HepG2 (cell line): Measurements from ENCODE around the gene MSI2. TPM values are rescaled to one million over a fixed set of nuclear protein-coding genes. Genes with fewer than 3 reads are reported as not detected.

Experiments used
- ARID2 ChIP-seq: sonication (generic); formaldehyde crosslinking; IDR thresholded peaks from 2 replicates; pipeline ENCODE4 v1.8.1; 2022; ENCODE audit warnings: mild to moderate bottlenecking, missing genetic modification reagents, borderline replicate concordance
- ASH2L ChIP-seq: fragments of 300-600, 200-600 bp; sonication (generic); IDR thresholded peaks from 2 replicates; pipeline ENCODE4 v1.7.0; 2017; ENCODE audit warnings: low read depth, mild to moderate bottlenecking, moderate library complexity, mixed read lengths, low read length; ENCODE audit not compliant: insufficient read length
- DR1 ChIP-seq: sonication (generic); formaldehyde crosslinking; IDR thresholded peaks from 2 replicates; pipeline ENCODE4 v1.8.0; 2021; ENCODE audit warnings: mild to moderate bottlenecking, missing genetic modification reagents, inconsistent platforms
- ESRRA ChIP-seq: sonication (generic); formaldehyde crosslinking; IDR thresholded peaks from 2 replicates; pipeline ENCODE4 v1.5.1; 2020; ENCODE audit warnings: mild to moderate bottlenecking, low read depth, missing genetic modification reagents
- HMG20A ChIP-seq: IDR thresholded peaks from 2 replicates; pipeline ENCODE4 v1.6.1; 2016; ENCODE audit warnings: borderline replicate concordance
- MAF1 ChIP-seq: sonication (generic); formaldehyde crosslinking; IDR thresholded peaks from 2 replicates; pipeline ENCODE4 v1.5.0; 2020; ENCODE audit warnings: missing genetic modification reagents, borderline replicate concordance
- NKX3-1 ChIP-seq: sonication (generic); formaldehyde crosslinking; IDR thresholded peaks from 2 replicates; pipeline ENCODE4 v1.5.0; 2020; ENCODE audit warnings: missing genetic modification reagents
- PHF21A ChIP-seq: sonication (generic); formaldehyde crosslinking; IDR thresholded peaks from 2 replicates; pipeline ENCODE4 v1.5.0; 2020; ENCODE audit warnings: mild to moderate bottlenecking, missing genetic modification reagents
- POLR2A ChIP-seq, 2 experiments: IDR thresholded peaks; 2 replicates each; pipeline ENCODE4 v1.6.1; 2011; ENCODE audit warnings: low read depth in 2 of 2, low read length in 2 of 2, mild to moderate bottlenecking in 1 of 2, moderate library complexity in 1 of 2; ENCODE audit not compliant: insufficient read depth in 1 of 2
- SCMH1 ChIP-seq: sonication (generic); formaldehyde crosslinking; IDR thresholded peaks from 2 replicates; pipeline ENCODE4 v1.9.0; 2021; ENCODE audit warnings: missing genetic modification reagents, mild to moderate bottlenecking, borderline replicate concordance
- SMAD3 ChIP-seq: sonication (generic); formaldehyde crosslinking; IDR thresholded peaks from 2 replicates; pipeline ENCODE4 v1.4.0; 2020; ENCODE audit warnings: missing genetic modification reagents
- ZGPAT ChIP-seq: IDR thresholded peaks from 2 replicates; pipeline ENCODE4 v1.6.1; 2016; ENCODE audit warnings: mild to moderate bottlenecking
- ZNF557 ChIP-seq: sonication (generic); formaldehyde crosslinking; IDR thresholded peaks from 2 replicates; pipeline ENCODE4 v1.4.0; 2020; ENCODE audit warnings: missing genetic modification reagents
- polyA plus RNA-seq, 8 experiments: library from polyadenylated mRNA; depleted of rRNA in 3 of 8; stranded (reverse) in 7 of 8; unstranded in 1 of 8; fragments of >200 nt; fragmentation: Illumina TruSeq in 4 of 8; extraction: Trizol in 4 of 8; gene quantifications; 2 replicates each; pipeline versions ENCODE4 v1.2.1 to v1.2.3, GENCODE V29; 2011 to 2016; ENCODE audit warnings: low read depth in 4 of 8, missing spikeins in 1 of 8, mixed read lengths in 1 of 8; ENCODE audit not compliant: insufficient read depth in 1 of 8
- total RNA-seq, 5 experiments: library from RNA; depleted of rRNA; stranded (reverse); fragments of >200 nt; fragmentation: Illumina TruSeq; extraction: Trizol; gene quantifications; 2 replicates each; pipeline ENCODE4 v1.2.3, GENCODE V29; 2016; ENCODE audit warnings: low read depth in 1 of 5
- TF ChIP-seq, protein P1 (sequence below): sonication (generic); formaldehyde crosslinking; IDR thresholded peaks from 2 replicates; pipeline ENCODE4 v1.4.0; 2020; ENCODE audit warnings: missing genetic modification reagents
- TF ChIP-seq, protein P2 (sequence below): sonication (generic); formaldehyde crosslinking; IDR thresholded peaks from 2 replicates; pipeline ENCODE4 v1.4.0; 2020; ENCODE audit warnings: missing genetic modification reagents
- TF ChIP-seq, protein P3 (sequence below): sonication (generic); formaldehyde crosslinking; IDR thresholded peaks from 2 replicates; pipeline ENCODE4 v1.4.0; 2020; ENCODE audit warnings: missing genetic modification reagents
- TF ChIP-seq, protein P4 (sequence below): sonication (generic); formaldehyde crosslinking; IDR thresholded peaks from 2 replicates; pipeline ENCODE4 v1.8.0; 2022; ENCODE audit warnings: missing genetic modification reagents, mild to moderate bottlenecking, moderate library complexity, borderline replicate concordance
- TF ChIP-seq, protein P5 (sequence below): sonication (generic); formaldehyde crosslinking; IDR thresholded peaks from 2 replicates; pipeline ENCODE4 v1.9.0; 2021; ENCODE audit warnings: missing genetic modification reagents, mild to moderate bottlenecking, borderline replicate concordance

The MSI2 gene
- total and polyA plus RNA-seq, 2 of the 13 experiments (the other 11 are each of a cell fraction or from before 2014, with no cell fraction given): 77.5 to 78.4 TPM

DNA sequence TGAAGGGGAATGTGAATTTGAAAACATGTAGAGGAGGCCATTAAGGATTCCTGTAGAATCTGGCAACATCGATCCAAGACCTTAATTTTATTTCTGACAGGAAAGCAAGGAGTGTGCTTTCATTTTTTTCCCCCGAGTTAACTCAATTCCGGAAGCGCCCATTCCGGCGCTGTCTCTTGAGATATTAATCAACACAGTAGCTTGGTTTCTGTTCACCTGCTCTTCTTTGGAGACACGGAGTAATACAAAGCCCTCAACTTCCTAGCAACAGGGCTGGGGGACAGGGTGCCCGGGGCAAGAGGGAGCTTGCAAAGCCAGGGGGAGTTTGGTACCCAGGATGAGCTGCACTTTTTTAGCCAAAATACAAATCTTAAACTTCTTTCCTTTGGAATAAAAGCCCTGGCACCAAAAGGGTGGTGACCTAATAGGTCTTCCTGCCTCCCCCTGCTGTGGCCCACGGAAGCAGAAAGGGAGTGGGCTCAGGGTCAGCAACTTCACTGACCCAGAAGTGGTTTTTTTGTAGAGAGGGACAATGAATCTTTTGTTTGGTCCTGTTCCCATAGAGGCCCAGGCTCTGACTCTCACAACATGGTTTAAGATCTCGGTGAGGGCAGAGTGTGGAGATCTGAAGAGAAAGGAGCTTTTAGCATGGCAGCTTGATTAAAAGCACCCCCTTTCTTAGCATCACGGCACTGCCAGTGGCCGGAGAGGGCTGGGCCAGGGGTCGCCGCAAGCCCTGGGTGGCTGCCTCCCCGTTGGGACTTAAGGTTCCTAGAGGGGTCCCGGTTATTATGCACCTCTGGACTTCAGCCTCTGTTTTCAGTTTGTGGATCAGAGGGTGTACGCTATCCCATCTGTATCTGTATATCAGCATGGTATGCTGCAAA lies 281.4 kb downstream of the MSI2 start (continued):
- TF ChIP-seq, protein P1, sequence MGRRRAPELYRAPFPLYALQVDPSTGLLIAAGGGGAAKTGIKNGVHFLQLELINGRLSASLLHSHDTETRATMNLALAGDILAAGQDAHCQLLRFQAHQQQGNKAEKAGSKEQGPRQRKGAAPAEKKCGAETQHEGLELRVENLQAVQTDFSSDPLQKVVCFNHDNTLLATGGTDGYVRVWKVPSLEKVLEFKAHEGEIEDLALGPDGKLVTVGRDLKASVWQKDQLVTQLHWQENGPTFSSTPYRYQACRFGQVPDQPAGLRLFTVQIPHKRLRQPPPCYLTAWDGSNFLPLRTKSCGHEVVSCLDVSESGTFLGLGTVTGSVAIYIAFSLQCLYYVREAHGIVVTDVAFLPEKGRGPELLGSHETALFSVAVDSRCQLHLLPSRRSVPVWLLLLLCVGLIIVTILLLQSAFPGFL: no peak
- peak; percentile 79 for TF ChIP-seq ASH2L
- TF ChIP-seq ZGPAT (CRISPR knock-in tag): peak; percentile 48; the same call in 1 of the 2 replicates
- TF ChIP-seq ARID2 (CRISPR knock-in tag): no peak
- TF ChIP-seq SCMH1: no peak
- TF ChIP-seq, protein P2, sequence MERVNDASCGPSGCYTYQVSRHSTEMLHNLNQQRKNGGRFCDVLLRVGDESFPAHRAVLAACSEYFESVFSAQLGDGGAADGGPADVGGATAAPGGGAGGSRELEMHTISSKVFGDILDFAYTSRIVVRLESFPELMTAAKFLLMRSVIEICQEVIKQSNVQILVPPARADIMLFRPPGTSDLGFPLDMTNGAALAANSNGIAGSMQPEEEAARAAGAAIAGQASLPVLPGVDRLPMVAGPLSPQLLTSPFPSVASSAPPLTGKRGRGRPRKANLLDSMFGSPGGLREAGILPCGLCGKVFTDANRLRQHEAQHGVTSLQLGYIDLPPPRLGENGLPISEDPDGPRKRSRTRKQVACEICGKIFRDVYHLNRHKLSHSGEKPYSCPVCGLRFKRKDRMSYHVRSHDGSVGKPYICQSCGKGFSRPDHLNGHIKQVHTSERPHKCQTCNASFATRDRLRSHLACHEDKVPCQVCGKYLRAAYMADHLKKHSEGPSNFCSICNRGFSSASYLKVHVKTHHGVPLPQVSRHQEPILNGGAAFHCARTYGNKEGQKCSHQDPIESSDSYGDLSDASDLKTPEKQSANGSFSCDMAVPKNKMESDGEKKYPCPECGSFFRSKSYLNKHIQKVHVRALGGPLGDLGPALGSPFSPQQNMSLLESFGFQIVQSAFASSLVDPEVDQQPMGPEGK (CRISPR knock-in tag): peak; percentile 70; the same call in 1 of the 2 replicates
- TF ChIP-seq ZNF557: no peak
- peak; percentile 39; the same call in 1 of the 2 replicates for TF ChIP-seq ESRRA (CRISPR knock-in tag)
- TF ChIP-seq PHF21A: peak; percentile 73
- no peak for TF ChIP-seq POLR2A (IDR thresholded peaks at IDR 0.05; ENCODE audit: insufficient read depth in 1 of 2, low read depth in 2 of 2, low read length in 2 of 2)
- no peak for TF ChIP-seq DR1
- TF ChIP-seq MAF1 (CRISPR knock-in tag): no peak
- peak; percentile 65; the same call in 1 of the 2 replicates for TF ChIP-seq HMG20A (CRISPR knock-in tag)
- TF ChIP-seq, protein P3, sequence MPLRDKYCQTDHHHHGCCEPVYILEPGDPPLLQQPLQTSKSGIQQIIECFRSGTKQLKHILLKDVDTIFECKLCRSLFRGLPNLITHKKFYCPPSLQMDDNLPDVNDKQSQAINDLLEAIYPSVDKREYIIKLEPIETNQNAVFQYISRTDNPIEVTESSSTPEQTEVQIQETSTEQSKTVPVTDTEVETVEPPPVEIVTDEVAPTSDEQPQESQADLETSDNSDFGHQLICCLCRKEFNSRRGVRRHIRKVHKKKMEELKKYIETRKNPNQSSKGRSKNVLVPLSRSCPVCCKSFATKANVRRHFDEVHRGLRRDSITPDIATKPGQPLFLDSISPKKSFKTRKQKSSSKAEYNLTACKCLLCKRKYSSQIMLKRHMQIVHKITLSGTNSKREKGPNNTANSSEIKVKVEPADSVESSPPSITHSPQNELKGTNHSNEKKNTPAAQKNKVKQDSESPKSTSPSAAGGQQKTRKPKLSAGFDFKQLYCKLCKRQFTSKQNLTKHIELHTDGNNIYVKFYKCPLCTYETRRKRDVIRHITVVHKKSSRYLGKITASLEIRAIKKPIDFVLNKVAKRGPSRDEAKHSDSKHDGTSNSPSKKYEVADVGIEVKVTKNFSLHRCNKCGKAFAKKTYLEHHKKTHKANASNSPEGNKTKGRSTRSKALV (CRISPR knock-in tag): no peak
- TF ChIP-seq NKX3-1 (CRISPR knock-in tag): no peak
- TF ChIP-seq, protein P4, sequence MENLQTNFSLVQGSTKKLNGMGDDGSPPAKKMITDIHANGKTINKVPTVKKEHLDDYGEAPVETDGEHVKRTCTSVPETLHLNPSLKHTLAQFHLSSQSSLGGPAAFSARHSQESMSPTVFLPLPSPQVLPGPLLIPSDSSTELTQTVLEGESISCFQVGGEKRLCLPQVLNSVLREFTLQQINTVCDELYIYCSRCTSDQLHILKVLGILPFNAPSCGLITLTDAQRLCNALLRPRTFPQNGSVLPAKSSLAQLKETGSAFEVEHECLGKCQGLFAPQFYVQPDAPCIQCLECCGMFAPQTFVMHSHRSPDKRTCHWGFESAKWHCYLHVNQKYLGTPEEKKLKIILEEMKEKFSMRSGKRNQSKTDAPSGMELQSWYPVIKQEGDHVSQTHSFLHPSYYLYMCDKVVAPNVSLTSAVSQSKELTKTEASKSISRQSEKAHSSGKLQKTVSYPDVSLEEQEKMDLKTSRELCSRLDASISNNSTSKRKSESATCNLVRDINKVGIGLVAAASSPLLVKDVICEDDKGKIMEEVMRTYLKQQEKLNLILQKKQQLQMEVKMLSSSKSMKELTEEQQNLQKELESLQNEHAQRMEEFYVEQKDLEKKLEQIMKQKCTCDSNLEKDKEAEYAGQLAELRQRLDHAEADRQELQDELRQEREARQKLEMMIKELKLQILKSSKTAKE (CRISPR knock-in tag): no peak
- TF ChIP-seq, protein P5, sequence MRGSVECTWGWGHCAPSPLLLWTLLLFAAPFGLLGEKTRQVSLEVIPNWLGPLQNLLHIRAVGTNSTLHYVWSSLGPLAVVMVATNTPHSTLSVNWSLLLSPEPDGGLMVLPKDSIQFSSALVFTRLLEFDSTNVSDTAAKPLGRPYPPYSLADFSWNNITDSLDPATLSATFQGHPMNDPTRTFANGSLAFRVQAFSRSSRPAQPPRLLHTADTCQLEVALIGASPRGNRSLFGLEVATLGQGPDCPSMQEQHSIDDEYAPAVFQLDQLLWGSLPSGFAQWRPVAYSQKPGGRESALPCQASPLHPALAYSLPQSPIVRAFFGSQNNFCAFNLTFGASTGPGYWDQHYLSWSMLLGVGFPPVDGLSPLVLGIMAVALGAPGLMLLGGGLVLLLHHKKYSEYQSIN (CRISPR knock-in tag): no peak
- no peak for TF ChIP-seq SMAD3 (CRISPR knock-in tag)
